PC-9 (cell line): ENCODE data around the gene ULK1.

Experiments
- EZH2 ChIP-seq: fragments of 200-600 bp; sonication (generic); IDR thresholded peaks from 2 replicates; pipeline ENCODE4 v1.8.0; 2017; ENCODE audit warnings: antibody characterized with exemption, low read depth
- TF ChIP-seq, protein P1 (sequence below): fragments of 200-600 bp; sonication (generic); conservative IDR thresholded peaks from 2 replicates; pipeline ENCODE4 v1.6.1; 2017; ENCODE audit warnings: mixed run types, antibody characterized with exemption, mild to moderate bottlenecking, moderate library complexity

DNA sequence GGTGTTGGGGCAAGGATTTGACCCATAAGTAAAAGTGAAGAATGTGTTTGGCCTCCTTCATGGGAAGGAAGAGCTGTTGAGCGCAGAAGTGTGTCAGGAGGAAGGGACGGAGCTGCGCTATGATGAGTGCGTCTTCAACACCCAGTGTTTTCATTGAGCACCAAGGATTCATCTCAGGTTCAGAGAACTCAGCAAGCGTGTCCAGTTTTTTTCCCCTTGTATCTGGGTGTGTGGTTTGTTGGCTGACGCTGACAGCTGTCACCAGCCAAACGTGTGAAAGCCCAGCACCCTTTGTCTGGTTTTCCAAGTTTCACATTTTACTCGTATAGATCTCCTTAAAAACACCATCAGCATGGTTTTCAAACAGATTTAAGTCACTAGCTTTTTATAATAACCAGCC, 67.6 kb downstream of the ULK1 start:
- TF ChIP-seq, protein P1, sequence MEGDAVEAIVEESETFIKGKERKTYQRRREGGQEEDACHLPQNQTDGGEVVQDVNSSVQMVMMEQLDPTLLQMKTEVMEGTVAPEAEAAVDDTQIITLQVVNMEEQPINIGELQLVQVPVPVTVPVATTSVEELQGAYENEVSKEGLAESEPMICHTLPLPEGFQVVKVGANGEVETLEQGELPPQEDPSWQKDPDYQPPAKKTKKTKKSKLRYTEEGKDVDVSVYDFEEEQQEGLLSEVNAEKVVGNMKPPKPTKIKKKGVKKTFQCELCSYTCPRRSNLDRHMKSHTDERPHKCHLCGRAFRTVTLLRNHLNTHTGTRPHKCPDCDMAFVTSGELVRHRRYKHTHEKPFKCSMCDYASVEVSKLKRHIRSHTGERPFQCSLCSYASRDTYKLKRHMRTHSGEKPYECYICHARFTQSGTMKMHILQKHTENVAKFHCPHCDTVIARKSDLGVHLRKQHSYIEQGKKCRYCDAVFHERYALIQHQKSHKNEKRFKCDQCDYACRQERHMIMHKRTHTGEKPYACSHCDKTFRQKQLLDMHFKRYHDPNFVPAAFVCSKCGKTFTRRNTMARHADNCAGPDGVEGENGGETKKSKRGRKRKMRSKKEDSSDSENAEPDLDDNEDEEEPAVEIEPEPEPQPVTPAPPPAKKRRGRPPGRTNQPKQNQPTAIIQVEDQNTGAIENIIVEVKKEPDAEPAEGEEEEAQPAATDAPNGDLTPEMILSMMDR: no peak
- TF ChIP-seq EZH2: no peak
